NCI-H2107 treated with DMSO at 0.1 percent for 48 hours (cell line): ENCODE results near the gene PPP1R2C.

ENCODE experiments used
- DNase-seq: peaks from one replicate; lab custom pipeline; 2025; ENCODE audit not compliant: unreplicated experiment; lab: John Stamatoyannopoulos, UW

The PPP1R2C gene

GRCh38 chrX:42751573-42751972 is 26.4 kb downstream of the PPP1R2C start:
- no peak for DNase-seq

GRCh38 chrX:42748067-42748850 is 29.7 kb downstream of the PPP1R2C start:
- no peak for DNase-seq

- DNase-seq = no peak
Measured at GRCh38 chrX:42746606-42747005, 31.4 kb downstream of the PPP1R2C start.

DNA sequence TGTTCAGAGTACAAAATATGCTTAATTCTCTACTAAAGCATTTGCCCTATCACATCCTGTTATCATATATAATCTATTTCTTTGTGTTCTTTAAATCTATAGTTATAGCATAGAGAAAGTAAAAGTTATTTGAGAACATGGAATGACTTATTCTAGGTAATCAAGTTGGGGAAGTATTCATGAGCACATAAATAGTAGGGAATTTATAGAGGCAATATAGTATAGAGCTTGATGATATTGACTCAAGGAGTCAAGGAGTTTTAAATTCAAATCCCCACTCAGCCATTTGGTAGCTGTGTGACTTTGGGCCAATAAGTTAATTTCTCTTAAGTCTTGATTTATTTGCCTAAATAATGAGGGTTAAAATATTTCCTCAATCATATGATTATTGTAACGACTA is 37.5 kb downstream of the PPP1R2C start:
- no peak for DNase-seq

DNA sequence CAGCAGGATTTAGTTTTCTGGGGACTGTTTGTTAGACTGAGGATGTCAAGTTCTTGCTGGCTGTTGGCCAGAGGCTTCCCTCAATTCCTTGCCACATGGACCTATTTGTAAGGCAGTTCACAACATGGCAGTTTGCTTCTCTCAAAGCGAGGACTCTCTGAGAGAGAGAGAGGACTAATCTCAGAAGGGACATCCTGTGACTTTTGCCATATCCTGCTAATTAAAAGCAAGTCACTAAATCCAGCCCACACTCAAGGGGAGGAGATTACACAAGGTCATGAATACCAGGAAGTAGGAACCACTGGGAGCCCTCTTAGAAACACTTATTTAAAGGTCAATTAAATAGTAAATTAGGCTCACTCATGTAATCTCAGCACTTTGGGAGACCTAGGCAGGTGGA is 38.2 kb downstream of the PPP1R2C start:
- no peak for DNase-seq

DNA sequence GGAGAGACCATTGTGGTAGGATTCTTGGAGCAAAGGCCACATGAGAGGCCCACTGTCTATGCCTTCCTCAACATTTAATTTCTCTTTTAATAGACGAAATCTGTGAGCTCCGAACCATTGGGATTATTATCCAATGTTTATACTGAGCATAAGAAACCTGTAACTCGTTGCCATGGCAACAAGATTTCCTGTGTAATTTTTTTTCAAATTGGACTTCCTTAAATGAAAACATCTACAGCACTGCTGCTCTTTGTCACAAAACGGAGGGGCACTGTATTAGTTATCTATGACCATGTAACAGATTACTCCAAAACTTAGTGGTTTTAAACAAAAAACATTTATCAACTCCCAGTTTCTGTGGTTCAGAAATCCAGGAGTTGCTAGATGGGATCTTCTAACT is 38.7 kb downstream of the PPP1R2C start:
- no peak for DNase-seq

GRCh38 chrX:42738552-42738951 is 39.4 kb downstream of the PPP1R2C start:
- DNase-seq = no peak

DNA sequence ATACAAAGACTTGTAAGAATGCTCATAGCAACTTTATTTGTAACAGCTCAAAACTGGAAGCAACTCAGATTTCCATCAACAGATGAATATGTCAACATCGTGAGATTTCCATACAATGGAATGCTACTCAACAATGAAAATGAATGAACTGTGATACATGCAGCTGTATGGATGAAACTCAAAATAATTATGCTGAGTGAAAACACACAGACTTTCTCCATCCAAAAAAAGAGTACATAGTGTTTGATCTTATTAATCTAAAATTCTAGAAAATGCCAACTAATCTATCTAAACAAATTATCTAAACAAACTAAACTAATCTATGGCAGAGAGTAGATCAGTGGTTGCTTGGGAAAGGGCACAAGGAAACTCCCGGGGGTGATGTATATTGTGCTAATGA is 42.7 kb downstream of the PPP1R2C start:
- DNase-seq = no peak

GRCh38 chrX:42732506-42732905 is 45.5 kb downstream of the PPP1R2C start:
- DNase-seq = no peak
